Right atrium auricular region (tissue), 2 donors: ENCODE data around the gene DDIAS. TPM values are rescaled to one million over a fixed set of nuclear protein-coding genes. Genes with fewer than 3 reads are reported as not detected.
A peak's percentile ranks its signal among the peaks of the same experiment; 100 is the strongest.

ENCODE experiments used
- DNase-seq: peaks from one replicate; pipeline ENCODE4 v3.0.0-alpha.2; 2019; ENCODE audit warnings: low spot score
- H3K27ac ChIP-seq, 2 donors: fragments of 200-600 bp; sonication (generic); 1 replicate in 1 of 2; 2 replicates in 1 of 2; pipeline ENCODE4 v1.5.1; 2016 to 2019
- H3K27me3 ChIP-seq, 2 donors: fragments of 200-600 bp; sonication (generic); one replicate each; pipeline versions ENCODE4 v1.5.1 to v1.6.0; 2017 to 2019
- H3K36me3 ChIP-seq: fragments of 200-600 bp; sonication (generic); one replicate; pipeline ENCODE4 v1.5.1; 2016
- H3K4me1 ChIP-seq, 2 donors: fragments of 200-600 bp; sonication (generic); one replicate each; pipeline versions ENCODE4 v1.5.1 to v1.6.0; 2017 to 2019
- H3K4me3 ChIP-seq, 2 donors: fragments of 200-600 bp; sonication (generic); 1 replicate in 1 of 2; 2 replicates in 1 of 2; pipeline ENCODE4 v1.5.1; 2017 to 2019; ENCODE audit warnings: mild to moderate bottlenecking in 1 of 2, moderate library complexity in 1 of 2
- H3K9me3 ChIP-seq, 2 donors: fragments of 200-600 bp; sonication (generic); one replicate each; pipeline ENCODE4 v1.5.1; 2019
- CTCF ChIP-seq, 2 donors: fragments of 200-600 bp; sonication (generic); IDR thresholded peaks; one replicate each; pipeline ENCODE4 v1.5.1; 2019; ENCODE audit warnings: antibody characterized with exemption in 2 of 2
- total RNA-seq, 2 donors: library from RNA; depleted of rRNA; stranded (reverse); fragments of >200 nt; gene quantifications; one replicate each; pipeline ENCODE4 v1.1.0, GENCODE V29; 2016

The DDIAS gene
- total RNA-seq, 2 donors from 2014 or later: 0.55 to 2.0 TPM

- H3K4me1 ChIP-seq: peaks cover 0 to 7% of the 10 kb centered on the region in 2 donors
- no peak overlapping the region for H3K4me3 ChIP-seq
- H3K36me3 ChIP-seq: no peaks in the 10 kb centered on the region
- H3K27ac ChIP-seq: peak overlapping the region in 1 of 2 donors; percentile 17
- H3K9me3 ChIP-seq: no peaks in the 10 kb centered on the region
- no peaks in the 10 kb centered on the region for H3K27me3 ChIP-seq
- DNase-seq: no peak
- TF ChIP-seq CTCF (IDR thresholded peaks at IDR 0.05): no peak
Observed at GRCh38 chr11:82858556-82859091, 42.9 kb upstream of the DDIAS start.

GRCh38 chr11:82859750-82860149, 41.8 kb upstream of the DDIAS start:
- no peak for TF ChIP-seq CTCF (IDR thresholded peaks at IDR 0.05)
- Histone ChIP-seq H3K27ac (no peak overlapping the region), H3K9me3 (no peaks in the 10 kb centered on the region), H3K36me3 (no peaks in the 10 kb centered on the region), H3K4me3 (no peak overlapping the region), H3K4me1 (peaks cover 0 to 19% of the 10 kb centered on the region in 2 donors), H3K27me3 (no peaks in the 10 kb centered on the region)
- no peak for DNase-seq

GRCh38 chr11:82862379-82862778, 39.2 kb upstream of the DDIAS start:
- no peaks in the 10 kb centered on the region for H3K9me3 ChIP-seq
- no peak for TF ChIP-seq CTCF (IDR thresholded peaks at IDR 0.05)
- H3K27me3 ChIP-seq: no peaks in the 10 kb centered on the region
- peaks cover 0 to 25% of the 10 kb centered on the region in 2 donors for H3K4me1 ChIP-seq
- H3K36me3 ChIP-seq: no peaks in the 10 kb centered on the region
- no peak for DNase-seq
- H3K4me3 ChIP-seq: no peak overlapping the region
- H3K27ac ChIP-seq: no peak overlapping the region

- DNase-seq: no peak
- Histone ChIP-seq H3K9me3 (no peaks in the 10 kb centered on the region), H3K27ac (no peak overlapping the region), H3K4me3 (no peak overlapping the region), H3K36me3 (no peaks in the 10 kb centered on the region), H3K4me1 (peaks cover 0 to 29% of the 10 kb centered on the region in 2 donors), H3K27me3 (no peaks in the 10 kb centered on the region)
- TF ChIP-seq CTCF (IDR thresholded peaks at IDR 0.05): no peak
Observed at GRCh38 chr11:82863209-82863608, 38.3 kb upstream of the DDIAS start.

- Histone ChIP-seq H3K36me3 (no peaks in the 10 kb centered on the region), H3K4me3 (no peak overlapping the region), H3K4me1 (peaks cover 0 to 26% of the 10 kb centered on the region in 2 donors), H3K27me3 (no peaks in the 10 kb centered on the region), H3K9me3 (no peaks in the 10 kb centered on the region), H3K27ac (no peak overlapping the region)
- DNase-seq: peak; percentile 70
- peak; percentile 22 to 67 for TF ChIP-seq CTCF (IDR thresholded peaks at IDR 0.05)
Observed at GRCh38 chr11:82864268-82864667, 37.3 kb upstream of the DDIAS start.

- Histone ChIP-seq H3K4me3 (no peak overlapping the region), H3K9me3 (no peaks in the 10 kb centered on the region), H3K27me3 (no peaks in the 10 kb centered on the region), H3K36me3 (no peaks in the 10 kb centered on the region), H3K27ac (no peak overlapping the region), H3K4me1 (peaks cover 0 to 32% of the 10 kb centered on the region in 2 donors)
- DNase-seq: no peak
- TF ChIP-seq CTCF (IDR thresholded peaks at IDR 0.05): no peak
Observed at GRCh38 chr11:82865841-82866240, 35.7 kb upstream of the DDIAS start.
